HG03558 (cell line): ENCODE measurements around the gene NLRX1.
"Not testable (repeated sequence)": the region's sequence is repeated elsewhere in the genome, so short reads cannot be mapped to it uniquely, and the experiment has no call there.

Experiments used
- ATAC-seq: cut with Tn5 transposase; IDR thresholded peaks from one replicate; pipeline ENCODE4 v1.9.1; 2021; ENCODE audit warnings: moderate number of reproducible peaks; ENCODE audit not compliant: unreplicated experiment; ENCODE audit errors: extremely low read depth

Gene NLRX1

DNA sequence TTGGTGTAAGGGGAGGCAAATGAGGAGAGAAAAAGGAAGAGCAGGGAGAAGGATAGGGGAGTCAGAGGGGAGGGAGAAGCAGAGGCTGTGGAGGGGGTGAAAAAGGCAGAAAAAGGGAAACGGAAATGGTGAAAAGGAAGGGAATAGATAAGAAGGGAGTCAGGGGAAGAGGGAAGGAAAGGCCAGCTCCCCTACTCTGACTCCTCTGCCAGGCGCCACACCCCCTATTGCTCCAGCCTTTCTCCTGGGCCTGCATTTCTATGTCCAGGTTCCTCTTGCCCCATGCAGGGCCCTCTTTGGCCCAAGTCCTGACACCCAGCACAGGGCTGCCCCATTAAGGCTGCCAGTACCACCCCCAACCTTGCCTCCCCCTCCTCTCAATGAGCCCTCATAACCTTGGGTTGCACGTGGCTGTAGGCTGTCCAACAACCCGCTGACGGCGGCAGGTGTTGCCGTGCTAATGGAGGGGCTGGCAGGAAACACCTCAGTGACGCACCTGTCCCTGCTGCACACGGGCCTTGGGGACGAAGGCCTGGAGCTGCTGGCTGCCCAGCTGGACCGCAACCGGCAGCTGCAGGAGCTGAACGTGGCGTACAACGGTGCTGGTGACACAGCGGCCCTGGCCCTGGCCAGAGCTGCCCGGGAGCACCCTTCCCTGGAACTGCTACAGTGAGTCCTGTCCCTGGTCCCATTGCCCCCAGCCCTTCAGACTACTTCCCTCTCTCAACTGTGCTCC lies 13.3 kb downstream of the NLRX1 start:
- no peak for ATAC-seq

DNA sequence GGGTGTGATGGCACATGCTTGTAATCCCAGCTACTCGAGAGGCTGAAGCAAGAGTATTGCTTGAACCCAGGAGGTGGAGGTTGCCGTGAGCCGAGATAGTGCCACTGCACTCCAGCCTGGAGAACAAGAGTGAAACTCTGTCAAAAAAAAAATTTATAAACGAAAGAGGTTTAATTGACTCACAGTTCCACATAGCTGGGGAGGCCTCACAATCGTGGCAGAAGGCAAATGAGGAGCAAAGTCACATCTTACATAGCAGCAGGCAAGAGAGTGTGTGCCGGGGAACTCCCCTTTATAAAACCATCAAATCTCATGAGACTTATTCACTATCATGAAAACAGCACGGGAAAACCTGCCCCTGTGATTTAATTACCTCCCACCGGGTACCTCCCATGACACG lies 15.9 kb downstream of the NLRX1 start:
- not testable (repeated sequence) for ATAC-seq

GRCh38 chr11:119185981-119186634 lies 17.6 kb downstream of the NLRX1 start:
- no peak for ATAC-seq

DNA sequence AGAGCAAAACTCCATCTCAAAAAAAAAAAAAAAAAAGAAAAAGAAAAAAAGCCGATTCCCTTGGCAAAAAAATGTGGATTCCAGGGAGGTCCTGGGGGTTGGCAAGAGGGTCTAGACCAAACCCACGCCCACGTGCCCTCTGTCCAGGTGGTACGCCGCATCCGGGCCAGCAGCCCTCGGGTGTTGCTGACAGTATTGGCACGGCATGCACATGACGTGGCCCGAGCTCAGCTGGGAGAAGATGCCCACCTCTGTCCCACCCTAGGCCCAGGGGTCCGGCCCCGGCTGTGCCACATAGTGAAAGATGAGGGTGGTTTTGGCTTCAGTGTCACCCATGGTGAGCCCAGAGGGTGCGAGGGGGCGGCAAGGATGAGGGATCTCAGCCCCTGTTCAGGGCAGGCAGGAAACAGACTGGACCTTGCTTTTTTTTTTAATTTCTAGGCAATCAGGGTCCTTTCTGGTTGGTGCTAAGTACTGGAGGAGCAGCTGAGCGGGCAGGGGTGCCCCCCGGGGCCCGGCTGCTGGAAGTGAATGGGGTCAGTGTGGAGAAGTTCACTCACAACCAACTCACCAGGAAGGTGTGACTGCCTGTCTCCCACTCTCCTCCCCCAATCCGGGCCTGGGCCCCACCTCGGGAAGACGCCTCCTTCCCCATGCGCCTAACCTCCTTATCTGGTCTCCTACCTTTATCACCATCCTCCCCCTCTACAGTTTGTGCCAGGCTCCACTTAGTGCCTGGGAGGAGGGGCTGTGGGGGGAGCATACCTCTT lies 18.8 kb downstream of the NLRX1 start:
- ATAC-seq = no peak

DNA sequence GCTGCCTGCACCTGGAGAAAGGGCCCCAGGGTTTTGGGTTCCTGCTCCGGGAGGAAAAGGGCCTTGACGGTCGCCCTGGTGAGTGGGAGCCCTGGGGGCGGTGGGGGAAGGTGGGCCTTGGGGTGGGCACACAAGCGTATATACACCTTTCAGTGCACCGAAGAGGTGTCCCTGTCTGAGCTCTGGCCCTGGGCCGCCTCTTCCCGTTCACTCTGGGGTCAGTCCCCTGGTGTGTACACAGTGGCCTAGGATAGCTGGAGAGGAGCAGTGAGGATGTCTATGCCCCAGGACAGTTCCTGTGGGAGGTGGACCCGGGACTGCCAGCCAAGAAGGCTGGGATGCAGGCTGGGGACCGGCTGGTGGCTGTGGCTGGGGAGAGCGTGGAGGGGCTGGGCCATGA lies 19.5 kb downstream of the NLRX1 start:
- ATAC-seq = no peak

- ATAC-seq = no peak
Measured at GRCh38 chr11:119188887-119189286, 20.4 kb downstream of the NLRX1 start.

DNA sequence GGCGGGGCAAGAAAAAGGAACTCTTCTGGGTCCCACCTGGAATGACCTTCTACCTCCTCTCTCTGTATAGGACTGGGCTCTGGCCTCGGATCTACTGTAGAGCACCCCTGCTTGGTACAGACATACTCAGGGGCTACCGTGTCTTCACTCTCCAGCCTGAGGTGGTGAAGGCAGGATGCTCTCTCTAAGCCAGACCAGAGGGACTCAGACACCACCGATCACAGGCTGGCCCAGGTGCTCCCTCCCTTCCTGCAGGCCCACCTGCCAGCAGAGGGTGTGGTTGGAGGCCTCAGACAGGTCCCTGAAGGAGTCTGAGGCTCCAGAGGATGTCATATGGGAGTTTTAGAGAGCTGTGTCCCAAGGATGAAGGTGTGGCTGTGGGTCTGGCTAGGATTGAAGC lies 20.9 kb downstream of the NLRX1 start:
- ATAC-seq = no peak

GRCh38 chr11:119190531-119190930 lies 22.0 kb downstream of the NLRX1 start:
- no peak for ATAC-seq

GRCh38 chr11:119191265-119191664 lies 22.7 kb downstream of the NLRX1 start:
- not testable (repeated sequence) for ATAC-seq

DNA sequence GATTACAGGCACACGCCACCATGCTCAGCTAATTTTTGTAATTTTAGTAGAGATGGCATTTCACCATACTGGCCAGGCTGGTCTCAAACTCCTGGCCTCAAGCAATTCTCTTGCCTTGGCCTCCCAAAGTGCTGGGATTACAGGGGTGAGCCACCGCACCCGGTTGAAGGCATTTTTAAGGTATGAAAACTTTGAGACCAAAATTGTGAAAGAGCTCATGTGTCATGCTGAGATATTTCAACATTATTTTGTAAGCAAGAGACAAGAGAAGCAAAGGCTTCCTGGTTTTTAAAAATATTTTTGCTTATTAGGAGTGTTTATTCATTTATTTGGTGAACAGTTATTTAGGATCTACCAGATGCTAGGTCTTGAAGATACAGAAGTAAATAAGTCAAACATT lies 23.6 kb downstream of the NLRX1 start:
- ATAC-seq = no peak

DNA sequence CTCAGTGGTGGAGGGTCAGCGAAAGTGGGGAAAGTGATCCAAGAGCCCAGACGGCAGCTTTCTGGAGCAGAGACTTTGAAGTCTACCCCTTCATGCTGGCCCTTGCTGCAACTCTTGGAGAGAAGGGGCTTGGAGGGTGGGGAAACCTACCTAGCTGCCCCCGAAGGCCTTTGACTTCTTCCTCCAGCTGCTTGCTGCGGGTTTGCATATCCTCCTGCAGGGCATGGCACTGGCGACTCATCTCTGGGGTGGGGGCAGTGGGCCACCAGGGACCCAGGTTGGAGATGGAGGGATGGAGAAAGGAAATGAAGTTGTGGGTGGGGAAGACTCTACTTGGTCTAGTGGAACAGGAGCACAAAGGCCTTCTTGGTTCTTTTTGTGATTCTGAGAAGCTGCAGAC lies 24.5 kb downstream of the NLRX1 start:
- ATAC-seq = no peak

GRCh38 chr11:119193626-119194025 lies 25.1 kb downstream of the NLRX1 start:
- no peak for ATAC-seq

DNA sequence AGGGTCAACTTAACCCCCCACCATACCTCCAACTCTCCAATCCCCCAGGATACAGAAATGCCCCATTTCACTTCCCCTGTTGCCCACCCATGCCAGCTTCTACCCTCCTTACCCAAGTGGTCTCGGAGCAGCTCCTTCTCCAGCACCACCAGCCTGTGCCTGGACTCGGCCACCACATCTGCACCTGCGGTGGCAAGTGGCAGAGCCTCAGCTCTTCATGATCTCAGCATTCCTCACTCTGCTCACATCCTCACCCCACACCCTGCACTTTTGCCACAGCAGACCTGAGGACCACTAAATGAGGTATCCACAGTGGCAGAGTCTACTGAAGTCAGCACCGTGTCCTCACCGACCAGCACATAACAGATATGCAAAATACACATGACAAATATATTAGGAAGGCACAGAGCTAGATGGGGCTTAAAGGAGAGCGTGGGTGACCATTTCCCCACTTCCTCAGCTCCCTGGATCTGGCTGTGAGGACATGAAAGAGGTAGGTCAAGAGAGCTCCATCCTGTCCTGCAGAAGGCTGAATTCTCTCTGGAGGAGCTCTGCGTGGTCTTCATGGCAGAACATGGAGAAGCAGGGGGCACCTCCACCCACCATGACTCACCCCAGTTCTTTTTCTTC lies 26.4 kb downstream of the NLRX1 start:
- no peak for ATAC-seq

DNA sequence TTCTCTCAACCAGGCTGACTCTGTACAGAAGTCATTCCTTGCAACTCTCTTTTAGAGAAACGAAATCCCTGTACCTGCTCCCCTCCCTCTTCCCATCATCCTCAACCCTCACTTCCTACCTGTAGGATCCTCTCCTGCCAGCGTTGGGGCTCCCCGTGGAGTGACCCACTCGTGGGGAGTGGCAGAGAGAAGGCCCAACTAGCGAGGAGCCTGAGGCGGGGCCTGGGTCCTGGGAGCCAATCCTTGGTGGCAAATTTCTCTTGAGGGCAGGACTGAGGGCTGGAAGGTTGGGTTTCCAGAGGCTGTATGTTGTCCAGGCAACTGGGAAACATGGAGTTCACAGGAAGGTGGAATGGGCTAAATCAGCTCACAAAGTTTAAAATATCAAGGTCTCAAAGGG lies 27.2 kb downstream of the NLRX1 start:
- ATAC-seq = no peak

- no peak for ATAC-seq
Measured at GRCh38 chr11:119196833-119197483, 28.4 kb downstream of the NLRX1 start.

- no peak for ATAC-seq
Measured at GRCh38 chr11:119198925-119199324, 30.4 kb downstream of the NLRX1 start.

DNA sequence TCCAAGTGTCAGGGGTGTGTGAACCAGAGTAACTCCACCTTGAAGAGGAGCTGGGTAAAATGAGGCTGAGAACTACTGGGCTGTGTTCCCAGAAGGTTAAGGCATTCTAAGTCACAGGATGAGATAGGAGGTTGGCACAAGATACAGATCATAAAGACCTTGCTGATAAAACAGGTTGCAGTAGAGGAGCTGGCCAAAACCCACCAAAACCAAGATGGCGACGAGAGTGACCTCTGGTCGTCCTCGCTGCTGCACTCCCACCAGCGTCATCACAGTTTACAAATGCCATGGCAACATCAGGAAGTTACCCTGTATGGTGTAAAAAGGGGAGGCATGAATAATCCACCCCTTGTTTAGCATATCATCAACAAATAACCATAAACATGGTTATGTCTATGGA lies 32.7 kb downstream of the NLRX1 start:
- not testable (repeated sequence) for ATAC-seq

- no peak for ATAC-seq
Measured at GRCh38 chr11:119202554-119202953, 34.0 kb downstream of the NLRX1 start.

GRCh38 chr11:119204066-119204465 lies 35.5 kb downstream of the NLRX1 start:
- no peak for ATAC-seq

GRCh38 chr11:119205080-119205479 lies 36.6 kb downstream of the NLRX1 start:
- no peak for ATAC-seq
